Sigmoid colon (tissue), 4 donors: ENCODE data around the gene ITGB2.

Experiments used
- POLR2A ChIP-seq, 2 donors: fragments of 450-650 bp; IDR thresholded peaks; one replicate each; pipeline ENCODE4 v1.6.1; 2016; ENCODE audit warnings: antibody characterized with exemption in 2 of 2, mild to moderate bottlenecking in 2 of 2, moderate library complexity in 2 of 2
- POLR2AphosphoS5 ChIP-seq, 4 donors: sonication (generic); formaldehyde crosslinking; IDR thresholded peaks; one replicate each; pipeline ENCODE4 v1.6.1; 2017; ENCODE audit warnings: antibody characterized with exemption in 4 of 4
- TF ChIP-seq, protein P1 (sequence below), 4 experiments: fragments of 450-650 bp in 3 of 4; fragments of 200-600 bp in 1 of 4; IDR thresholded peaks; one replicate each; pipeline ENCODE4 v1.5.1; 2016 to 2019; ENCODE audit warnings: antibody characterized with exemption in 4 of 4, mild to moderate bottlenecking in 3 of 4, moderate library complexity in 2 of 4

DNA sequence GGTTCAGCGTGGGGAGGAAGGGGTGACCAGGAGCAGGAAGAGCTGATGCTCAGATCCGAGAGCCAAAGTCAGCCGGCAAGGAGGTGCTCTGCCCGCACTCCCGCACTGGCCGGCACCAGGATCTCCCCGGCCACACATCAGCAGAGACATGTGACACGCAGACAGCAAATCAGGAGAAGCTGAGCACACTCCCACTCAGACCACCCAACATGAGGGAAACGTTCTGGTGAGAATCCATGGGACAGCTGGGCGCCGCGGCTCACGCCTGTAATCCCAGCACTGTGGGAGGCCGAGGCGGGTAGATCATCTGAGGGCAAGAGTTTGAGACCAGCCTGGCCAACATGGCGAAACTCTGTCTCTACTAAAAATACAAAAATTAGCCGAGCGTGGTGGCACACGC is 28.6 kb downstream of the ITGB2 start:
- TF ChIP-seq, protein P1, sequence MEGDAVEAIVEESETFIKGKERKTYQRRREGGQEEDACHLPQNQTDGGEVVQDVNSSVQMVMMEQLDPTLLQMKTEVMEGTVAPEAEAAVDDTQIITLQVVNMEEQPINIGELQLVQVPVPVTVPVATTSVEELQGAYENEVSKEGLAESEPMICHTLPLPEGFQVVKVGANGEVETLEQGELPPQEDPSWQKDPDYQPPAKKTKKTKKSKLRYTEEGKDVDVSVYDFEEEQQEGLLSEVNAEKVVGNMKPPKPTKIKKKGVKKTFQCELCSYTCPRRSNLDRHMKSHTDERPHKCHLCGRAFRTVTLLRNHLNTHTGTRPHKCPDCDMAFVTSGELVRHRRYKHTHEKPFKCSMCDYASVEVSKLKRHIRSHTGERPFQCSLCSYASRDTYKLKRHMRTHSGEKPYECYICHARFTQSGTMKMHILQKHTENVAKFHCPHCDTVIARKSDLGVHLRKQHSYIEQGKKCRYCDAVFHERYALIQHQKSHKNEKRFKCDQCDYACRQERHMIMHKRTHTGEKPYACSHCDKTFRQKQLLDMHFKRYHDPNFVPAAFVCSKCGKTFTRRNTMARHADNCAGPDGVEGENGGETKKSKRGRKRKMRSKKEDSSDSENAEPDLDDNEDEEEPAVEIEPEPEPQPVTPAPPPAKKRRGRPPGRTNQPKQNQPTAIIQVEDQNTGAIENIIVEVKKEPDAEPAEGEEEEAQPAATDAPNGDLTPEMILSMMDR (IDR thresholded peaks at IDR 0.05), result no peak
- no peak for TF ChIP-seq POLR2A (IDR thresholded peaks at IDR 0.05)
- TF ChIP-seq POLR2AphosphoS5 (IDR thresholded peaks at IDR 0.05), result no peak
